Measurements from ENCODE around the gene C12orf50. TPM values are rescaled to one million over a fixed set of nuclear protein-coding genes. Genes with fewer than 3 reads are reported as not detected.

The C12orf50 gene
- total and polyA plus RNA-seq, 2 of the 13 experiments (the other 11 are each of a cell fraction or from before 2014, with no cell fraction given): not detected

- TF ChIP-seq RFXAP (CRISPR knock-in tag; IDR thresholded peaks at IDR 0.05; ENCODE audit: borderline replicate concordance) (no peak), TBX3 (IDR thresholded peaks at IDR 0.05; ENCODE audit: borderline replicate concordance) (no peak), NFE2L2 (IDR thresholded peaks at IDR 0.05; ENCODE audit: low read length) (no peak), ZNF224 (CRISPR knock-in tag; IDR thresholded peaks at IDR 0.05) (peak; percentile 89; the same call in 1 of the 2 replicates), ISX (CRISPR knock-in tag; conservative IDR thresholded peaks at IDR 0.05) (no peak), ATF6 (CRISPR knock-in tag; conservative IDR thresholded peaks at IDR 0.05) (no peak), E2F5 (CRISPR knock-in tag; conservative IDR thresholded peaks at IDR 0.05) (peak; percentile 56; the same call in 1 of the 2 replicates), KAT7 (CRISPR knock-in tag; IDR thresholded peaks at IDR 0.05; ENCODE audit: borderline replicate concordance) (peak; percentile 57; the same call in 1 of the 2 replicates), BRD4 (CRISPR knock-in tag; IDR thresholded peaks at IDR 0.05) (peak; percentile 76; the same call in 1 of the 2 replicates), ZBTB25 (CRISPR knock-in tag; IDR thresholded peaks at IDR 0.05) (peak; percentile 55; the same call in 1 of the 2 replicates), ZNF484 (CRISPR knock-in tag; IDR thresholded peaks at IDR 0.05; ENCODE audit: borderline replicate concordance, low read depth) (no peak), PLRG1 (conservative IDR thresholded peaks at IDR 0.05) (no peak), GATAD2A (CRISPR knock-in tag; IDR thresholded peaks at IDR 0.05) (peak; percentile 51; the same call in 1 of the 2 replicates), AHDC1 (CRISPR knock-in tag; IDR thresholded peaks at IDR 0.05; ENCODE audit: borderline replicate concordance) (0 out of 2 replicates have a peak, but pooled peaks have one; percentile 58), NFRKB (IDR thresholded peaks at IDR 0.05) (no peak), KDM6A (CRISPR knock-in tag; IDR thresholded peaks at IDR 0.05; ENCODE audit: low read depth) (no peak), ZSCAN12 (CRISPR knock-in tag; IDR thresholded peaks at IDR 0.05) (no peak), ETV6 (CRISPR knock-in tag; conservative IDR thresholded peaks at IDR 0.05) (peak; percentile 91; the same call in 1 of the 2 replicates), ZNF639 (CRISPR knock-in tag; conservative IDR thresholded peaks at IDR 0.05) (0 out of 2 replicates have a peak, but pooled peaks have one; percentile 50)
These were observed 6.2 kb upstream of the C12orf50 start (continued) for GRCh38 chr12:88035271-88035906.
